GM12878 (cell line): ENCODE measurements around the gene MAMDC2. TPM values are rescaled to one million over a fixed set of nuclear protein-coding genes. Genes with fewer than 3 reads are reported as not detected.

Experiments used
- ATAC-seq: fragments of 200-7000 bp; cut with Tn5 transposase; 3 replicates; pipeline ENCODE4 v1.9.1; 2020; ENCODE audit warnings: mild to moderate bottlenecking, moderate library complexity
- BruUV-seq: library from RNA; stranded (reverse); fragments of 400-500 nt; replicated peaks from 2 replicates; lab custom pipeline; 2021; lab: Mats Ljungman, UMichigan
- CTCF ChIA-PET: fragments of 300-600 bp; sonication (Branson Sonifier 250); formaldehyde crosslinking; extraction: SDS; loops from one replicate; lab custom pipeline; 2021; ENCODE audit warnings: inconsistent platforms; lab: Yijun Ruan, JAX
- POLR2A ChIA-PET: fragments of 350-600 bp; formaldehyde crosslinking; extraction: SDS; loops from one replicate; lab custom pipeline; 2021; ENCODE audit warnings: inconsistent platforms; lab: Charles Lee
- RAD21 ChIA-PET: fragments of 300-600 bp; sonication (Branson Sonifier 250); formaldehyde crosslinking; loops from one replicate; lab custom pipeline; 2023; ENCODE audit warnings: antibody characterized with exemption; ENCODE audit not compliant: unreplicated experiment; lab: Charles Lee
- SMC1A ChIA-PET: fragments of 300-600 bp; sonication (Branson Sonifier 250); formaldehyde crosslinking; loops from one replicate; lab custom pipeline; 2023; ENCODE audit not compliant: unreplicated experiment, uncharacterized antibody; lab: Charles Lee
- DNase-seq: peaks from one replicate; pipeline ENCODE4 v3.0.0-alpha.2; 2011; ENCODE audit warnings: low read depth, low spot score
- FAIRE-seq: peaks from 3 replicates; lab custom pipeline; 2011; peaks lifted over from hg19 to GRCh38; lab: Jason Lieb, UNC
- H2AFZ ChIP-seq: 2 replicates; pipeline ENCODE4 v1.6.0; 2011; ENCODE audit warnings: low read depth, low read length, control low read depth; ENCODE audit not compliant: control insufficient read depth
- H3K27ac ChIP-seq: 2 replicates; pipeline ENCODE4 v1.5.1; 2011; ENCODE audit warnings: control low read depth; ENCODE audit not compliant: control insufficient read depth, insufficient read depth
- H3K27me3 ChIP-seq, 2 experiments: replicated peaks in 1 of 2; 2 replicates each; pipeline versions ENCODE4 v1.6.0 to v1.6.1; 2011; ENCODE audit warnings: low read length in 1 of 2; ENCODE audit not compliant: control insufficient read depth in 2 of 2, insufficient read depth in 2 of 2
- H3K36me3 ChIP-seq, 2 experiments: 2 replicates each; pipeline ENCODE4 v1.5.1; 2011; ENCODE audit warnings: low read length in 1 of 2; ENCODE audit not compliant: control insufficient read depth in 2 of 2, insufficient read depth in 2 of 2
- H3K4me1 ChIP-seq: 2 replicates; pipeline ENCODE4 v1.6.1; 2011; ENCODE audit warnings: mild to moderate bottlenecking, low read length, moderate library complexity, mixed read lengths; ENCODE audit not compliant: control insufficient read depth, insufficient read depth
- H3K4me2 ChIP-seq: 2 replicates; pipeline ENCODE4 v1.6.0; 2011; ENCODE audit warnings: control low read depth; ENCODE audit not compliant: control insufficient read depth, insufficient read depth
- H3K4me3 ChIP-seq: fragments of 200-600 bp; sonication (generic); 2 replicates; pipeline ENCODE4 v1.5.1; 2016
- H3K79me2 ChIP-seq: 2 replicates; pipeline ENCODE4 v1.6.0; 2011; ENCODE audit warnings: low read length; ENCODE audit not compliant: control insufficient read depth, insufficient read depth
- H3K9ac ChIP-seq: 2 replicates; pipeline ENCODE4 v1.8.0; 2011; ENCODE audit warnings: low read length, control low read depth, mixed read lengths; ENCODE audit not compliant: control insufficient read depth, insufficient read depth
- H3K9me3 ChIP-seq: replicated peaks from 3 replicates; pipeline ENCODE4 v1.5.1; 2011; ENCODE audit warnings: mild to moderate bottlenecking, low read length; ENCODE audit not compliant: control insufficient read depth, insufficient read depth
- H4K20me1 ChIP-seq: 2 replicates; pipeline ENCODE4 v1.6.0; 2011; ENCODE audit not compliant: control insufficient read depth, insufficient read depth
- BCLAF1 ChIP-seq: fragments of 450-650 bp; IDR thresholded peaks from 2 replicates; pipeline ENCODE4 v1.6.1; 2017; ENCODE audit warnings: antibody characterized with exemption, mild to moderate bottlenecking, moderate library complexity
- EED ChIP-seq: sonication (generic); IDR thresholded peaks from 2 replicates; pipeline ENCODE4 v1.6.1; 2016; ENCODE audit warnings: antibody characterized with exemption, low read depth
- MTA3 ChIP-seq: IDR thresholded peaks from 2 replicates; pipeline ENCODE4 v1.6.1; 2012; ENCODE audit warnings: low read length, inconsistent platforms, borderline replicate concordance
- SREBF2 ChIP-seq: IDR thresholded peaks from 2 replicates; pipeline ENCODE4 v1.6.1; 2012; ENCODE audit warnings: mild to moderate bottlenecking, low read length
- SUPT20H ChIP-seq: IDR thresholded peaks from 2 replicates; pipeline ENCODE4 v1.6.1; 2011; ENCODE audit warnings: low read depth, mild to moderate bottlenecking, low read length, moderate library complexity, borderline replicate concordance; ENCODE audit not compliant: control insufficient read depth
- ZNF274 ChIP-seq: IDR thresholded peaks from one replicate; pipeline ENCODE4 v1.8.0; 2011; ENCODE audit not compliant: insufficient read length, insufficient read depth
- WGBS: methylation state at CpG from one replicate; pipeline ENCODE4 v1.1.6; 2016; ENCODE audit warnings: low lambda C conversion rate; ENCODE audit not compliant: insufficient replicate concordance, insufficient coverage; ENCODE audit errors: missing lambda C conversion rate; 5-methylcytosine and 5-hydroxymethylcytosine counted together
- in situ Hi-C: fragments of 300-500 bp; cut with MboI; formaldehyde crosslinking; loops from 9 replicates; pipeline ENCODE4 v1.14.3; 2018; ENCODE audit warnings: mixed read lengths
- intact Hi-C: fragments of 100-400 bp; cut with micrococcal nuclease; formaldehyde crosslinking; loops from one replicate; pipeline ENCODE4 v1.14.2; 2022; ENCODE audit not compliant: unreplicated experiment
- polyA plus RNA-seq, 11 experiments: library from polyadenylated mRNA; depleted of rRNA in 4 of 11; unstranded in 6 of 11; stranded (reverse) in 5 of 11; fragments of >200 nt; fragmentation: Nextera tagmentation in 4 of 11; fragmentation: Illumina TruSeq in 1 of 11; extraction: Ambion mirVana in 4 of 11; extraction: Trizol in 1 of 11; gene quantifications; 1 replicate in 1 of 11; 2 replicates in 10 of 11; pipeline versions ENCODE4 v1.2.1 to v1.2.3, GENCODE V29; 2011 to 2016; ENCODE audit warnings: inconsistent platforms in 2 of 11, missing spikeins in 2 of 11, low read depth in 1 of 11
- total RNA-seq, 4 experiments: library from RNA; depleted of rRNA in 3 of 4; stranded (reverse); fragments of >200 nt in 3 of 4; fragmentation: Illumina TruSeq in 1 of 4; extraction: Trizol in 1 of 4; gene quantifications; 2 replicates each; pipeline versions ENCODE4 v1.2.1 to v1.2.3, GENCODE V29; 2013 to 2021
- TF ChIP-seq, protein P1 (sequence below): fragments of 450-650 bp; IDR thresholded peaks from 2 replicates; pipeline ENCODE4 v1.6.1; 2017; ENCODE audit warnings: borderline replicate concordance
- TF ChIP-seq, protein P2 (sequence below): IDR thresholded peaks from 2 replicates; pipeline ENCODE4 v1.6.1; 2011; ENCODE audit warnings: borderline replicate concordance, low read depth, mild to moderate bottlenecking, moderate library complexity, low read length; ENCODE audit not compliant: insufficient read depth, poor library complexity, severe bottlenecking

Gene MAMDC2
- total and polyA plus RNA-seq, 10 of the 15 experiments (the other 5 are each of a cell fraction or from before 2014, with no cell fraction given) = 0.01 to 0.09 TPM; not detected in 8

DNA sequence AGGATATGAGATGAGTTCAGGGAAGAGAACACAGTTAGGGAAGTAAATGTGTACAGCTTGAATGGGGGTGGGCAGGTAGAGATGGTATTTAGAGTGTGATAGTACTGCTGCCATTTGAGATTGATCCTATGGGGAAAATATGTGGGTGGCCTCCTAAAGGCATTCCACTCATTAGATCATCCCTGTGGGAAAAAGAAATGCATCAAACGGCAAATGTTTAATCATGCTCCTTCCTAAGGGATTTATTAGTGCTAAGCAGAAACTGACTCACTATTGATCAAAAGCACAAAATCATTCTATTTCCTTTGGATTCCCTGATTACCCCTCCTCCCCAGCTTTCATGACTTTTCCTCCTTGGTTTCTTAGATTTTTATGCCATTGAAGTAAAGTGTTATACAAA is 178.7 kb downstream of the MAMDC2 start:
- H3K36me3 ChIP-seq = no peaks in the 10 kb centered on the region
- intact Hi-C loops = loop anchor here (10.0 kb wide), 1 partner anchor 62 kb away; no protein-coding TSS in a partner anchor
- POLR2A ChIA-PET = no interaction called here
- SMC1A ChIA-PET = no interaction called here
- no peaks in the 10 kb centered on the region for H3K4me1 ChIP-seq
- WGBS = 56% methylated on average over 1 of the region's 1 CpG
- H2AFZ ChIP-seq = no peak overlapping the region
- DNase-seq (no peak), ATAC-seq (no peak), FAIRE-seq (no peak)
- H3K79me2 ChIP-seq = no peaks in the 10 kb centered on the region
- in situ Hi-C loops = no loop called here
- no TSS peak for BruUV-seq
- H3K4me2 ChIP-seq = no peak overlapping the region
- H3K27me3 ChIP-seq = no peaks in the 10 kb centered on the region
- no peak for TF ChIP-seq EED
- no peak for TF ChIP-seq SREBF2
- TF ChIP-seq SUPT20H = no peak
- TF ChIP-seq, protein P1, sequence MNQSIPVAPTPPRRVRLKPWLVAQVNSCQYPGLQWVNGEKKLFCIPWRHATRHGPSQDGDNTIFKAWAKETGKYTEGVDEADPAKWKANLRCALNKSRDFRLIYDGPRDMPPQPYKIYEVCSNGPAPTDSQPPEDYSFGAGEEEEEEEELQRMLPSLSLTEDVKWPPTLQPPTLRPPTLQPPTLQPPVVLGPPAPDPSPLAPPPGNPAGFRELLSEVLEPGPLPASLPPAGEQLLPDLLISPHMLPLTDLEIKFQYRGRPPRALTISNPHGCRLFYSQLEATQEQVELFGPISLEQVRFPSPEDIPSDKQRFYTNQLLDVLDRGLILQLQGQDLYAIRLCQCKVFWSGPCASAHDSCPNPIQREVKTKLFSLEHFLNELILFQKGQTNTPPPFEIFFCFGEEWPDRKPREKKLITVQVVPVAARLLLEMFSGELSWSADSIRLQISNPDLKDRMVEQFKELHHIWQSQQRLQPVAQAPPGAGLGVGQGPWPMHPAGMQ = no peak
- RAD21 ChIA-PET = interaction anchor here (0.6 kb wide), 1 partner anchor 40 kb away, joined by 3 read pairs; no protein-coding TSS in a partner anchor
- CTCF ChIA-PET = no interaction called here
- H3K9ac ChIP-seq = no peak overlapping the region
- H3K9me3 ChIP-seq = no peaks in the 10 kb centered on the region
- H4K20me1 ChIP-seq = no peaks in the 10 kb centered on the region
- H3K4me3 ChIP-seq = no peak overlapping the region
- no peak overlapping the region for H3K27ac ChIP-seq

DNA sequence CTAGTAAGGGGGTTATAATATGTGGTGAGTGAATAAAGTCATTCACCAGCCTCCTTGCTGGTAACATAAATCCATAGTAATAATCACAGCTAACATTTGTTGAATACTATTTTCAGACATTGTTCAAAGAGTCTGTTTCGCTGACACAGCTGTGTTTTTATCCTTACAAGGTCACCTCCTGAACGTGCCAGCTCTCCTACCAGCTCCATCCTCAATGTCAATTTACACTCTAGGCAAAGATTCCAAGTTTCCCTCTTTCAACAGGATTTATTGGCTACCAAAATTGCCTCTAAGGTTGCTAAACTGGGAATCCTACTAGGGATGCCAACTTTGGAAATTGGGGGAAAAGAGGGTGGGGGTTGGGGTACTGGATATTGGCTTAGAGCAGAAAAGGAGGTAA is 184.5 kb downstream of the MAMDC2 start:
- CTCF ChIA-PET = interaction anchor here (0.7 to 1.1 kb wide), 3 partner anchors 9 to 257 kb away, joined by 3 to 5 read pairs (median 3); no protein-coding TSS in a partner anchor
- in situ Hi-C loops = no loop called here
- TF ChIP-seq ZNF274 = no peak
- TF ChIP-seq, protein P2, sequence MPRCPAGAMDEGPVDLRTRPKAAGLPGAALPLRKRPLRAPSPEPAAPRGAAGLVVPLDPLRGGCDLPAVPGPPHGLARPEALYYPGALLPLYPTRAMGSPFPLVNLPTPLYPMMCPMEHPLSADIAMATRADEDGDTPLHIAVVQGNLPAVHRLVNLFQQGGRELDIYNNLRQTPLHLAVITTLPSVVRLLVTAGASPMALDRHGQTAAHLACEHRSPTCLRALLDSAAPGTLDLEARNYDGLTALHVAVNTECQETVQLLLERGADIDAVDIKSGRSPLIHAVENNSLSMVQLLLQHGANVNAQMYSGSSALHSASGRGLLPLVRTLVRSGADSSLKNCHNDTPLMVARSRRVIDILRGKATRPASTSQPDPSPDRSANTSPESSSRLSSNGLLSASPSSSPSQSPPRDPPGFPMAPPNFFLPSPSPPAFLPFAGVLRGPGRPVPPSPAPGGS = no peak
- TF ChIP-seq BCLAF1 = no peak
- TF ChIP-seq MTA3 = no peak

More for the DNA sequence above, 184.5 kb downstream of the MAMDC2 start:
- no TSS peak for BruUV-seq
- no peak overlapping the region for H2AFZ ChIP-seq
- ATAC-seq (no peak), FAIRE-seq (no peak), DNase-seq (no peak)
- H3K36me3 ChIP-seq = no peaks in the 10 kb centered on the region
- 14% methylated on average over 2 of the region's 2 CpGs for WGBS
- H3K27ac ChIP-seq = no peak overlapping the region
- RAD21 ChIA-PET = interaction anchor here (0.9 kb wide), 1 partner anchor 374 kb away, joined by 3 read pairs; no protein-coding TSS in a partner anchor
- no peaks in the 10 kb centered on the region for H3K79me2 ChIP-seq
- no peaks in the 10 kb centered on the region for H3K4me1 ChIP-seq
- H4K20me1 ChIP-seq = no peaks in the 10 kb centered on the region
- H3K9me3 ChIP-seq = no peaks in the 10 kb centered on the region
- H3K9ac ChIP-seq = no peak overlapping the region
- SMC1A ChIA-PET = no interaction called here
- no peak overlapping the region for H3K4me2 ChIP-seq
- no peaks in the 10 kb centered on the region for H3K27me3 ChIP-seq
- intact Hi-C loops = loop anchor here (10.0 kb wide), 1 partner anchor 57 kb away; no protein-coding TSS in a partner anchor
- POLR2A ChIA-PET = no interaction called here
- H3K4me3 ChIP-seq = no peak overlapping the region
